Neural crest cell (in vitro differentiated cells): Measurements from ENCODE around the gene CCDC136. TPM values are rescaled to one million over a fixed set of nuclear protein-coding genes. Genes with fewer than 3 reads are reported as not detected.

Experiments
- DNase-seq: peaks from one replicate; pipeline ENCODE4 v3.0.0; 2021; ENCODE audit warnings: low read depth, mixed read lengths, low spot score
- H3K27ac Mint-ChIP-seq: one replicate; pipeline ENCODE4 v1.8.0; 2021; ENCODE audit warnings: mild to moderate bottlenecking, mixed read lengths; ENCODE audit not compliant: unreplicated experiment
- H3K27me3 Mint-ChIP-seq: 2 replicates; pipeline ENCODE4 v1.8.0; 2021; ENCODE audit warnings: low read depth, mild to moderate bottlenecking, mixed read lengths
- H3K36me3 Mint-ChIP-seq: 2 replicates; pipeline ENCODE4 v1.8.0; 2021; ENCODE audit warnings: low read depth, mild to moderate bottlenecking, mixed read lengths
- H3K4me1 Mint-ChIP-seq: 2 replicates; pipeline ENCODE4 v1.8.0; 2021; ENCODE audit warnings: mixed read lengths
- H3K4me3 Mint-ChIP-seq: one replicate; pipeline ENCODE4 v1.8.0; 2021; ENCODE audit warnings: mild to moderate bottlenecking, mixed read lengths
- H3K9me3 Mint-ChIP-seq: 2 replicates; pipeline ENCODE4 v1.8.0; 2021; ENCODE audit warnings: mixed read lengths
- CTCF ChIP-seq: fragments of 200-600 bp; sonication (generic); conservative IDR thresholded peaks from 2 replicates; pipeline ENCODE4 v1.5.0; 2021; ENCODE audit warnings: antibody characterized with exemption, mild to moderate bottlenecking
- total RNA-seq: library from RNA; stranded (reverse); gene quantifications from 2 replicates; pipeline ENCODE4 v1.2.1, GENCODE V29; 2021

Gene CCDC136
- total RNA-seq, 1 donor from 2014 or later = 70.6 TPM

- Mint-ChIP-seq H3K36me3 (peaks cover 59% of the 10 kb centered on the region), H3K27ac (peak overlapping the region; percentile 54), H3K4me3 (no peak overlapping the region), H3K4me1 (no peaks in the 10 kb centered on the region), H3K9me3 (peaks cover 15% of the 10 kb centered on the region), H3K27me3 (no peaks in the 10 kb centered on the region)
- no peak for DNase-seq
- no peak for TF ChIP-seq CTCF
Observed at GRCh38 chr7:128773604-128774003, 18.2 kb upstream of the CCDC136 start.

DNA sequence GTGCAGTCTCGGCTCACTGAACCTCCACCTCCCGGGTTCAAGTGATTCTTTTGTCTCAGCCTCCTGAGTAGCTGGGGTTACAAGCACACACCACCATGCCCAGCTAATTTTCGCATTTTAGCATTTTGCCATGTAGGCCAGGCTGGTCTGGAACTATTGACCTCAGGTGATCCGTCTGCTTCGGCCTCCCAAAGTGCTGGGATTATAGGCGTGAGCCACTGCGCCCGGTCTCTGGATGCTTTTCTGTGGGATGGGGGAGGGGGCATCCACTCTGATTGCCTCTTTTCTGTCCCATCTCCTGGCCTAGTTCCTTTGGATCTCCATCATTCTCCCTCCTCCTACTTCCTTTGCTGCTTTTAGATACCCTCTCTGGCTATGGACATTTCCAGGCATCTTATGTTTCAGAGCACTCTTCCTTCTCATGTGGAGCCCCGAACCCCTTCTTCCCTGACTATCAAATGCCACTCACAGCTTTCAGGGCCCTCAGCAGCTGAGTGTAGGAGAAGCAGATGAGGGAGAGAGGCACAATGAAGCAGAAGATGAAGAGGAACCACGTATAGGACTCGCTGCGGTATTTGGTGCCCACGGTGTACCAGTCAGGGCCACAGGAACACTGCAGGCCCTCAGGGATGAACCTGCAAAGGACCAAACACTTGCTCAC is 17.6 kb upstream of the CCDC136 start:
- no peak for DNase-seq
- no peaks in the 10 kb centered on the region for H3K4me1 Mint-ChIP-seq

DNA sequence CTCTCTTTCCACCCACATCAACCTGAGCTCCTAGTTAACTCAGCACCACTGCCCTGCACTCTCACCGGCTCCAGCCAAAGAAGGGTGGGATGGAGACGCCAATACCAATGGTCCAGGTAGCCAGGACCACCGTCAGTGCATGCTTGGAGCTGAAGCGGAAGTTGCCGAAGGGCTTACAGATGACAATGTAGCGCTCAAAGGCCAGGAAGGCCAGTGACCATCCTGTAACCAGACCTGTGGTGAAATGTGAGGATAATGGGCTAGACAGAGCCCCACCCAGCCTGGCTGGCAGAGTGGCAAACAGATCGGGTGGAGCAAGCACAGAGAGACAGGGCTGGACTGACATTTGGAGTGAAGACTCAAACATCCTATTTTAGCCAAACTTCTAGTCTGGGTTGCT is 16.8 kb upstream of the CCDC136 start:
- H3K4me1 Mint-ChIP-seq = no peaks in the 10 kb centered on the region
- no peak for DNase-seq
- TF ChIP-seq CTCF = no peak
- H3K36me3 Mint-ChIP-seq = peaks cover 50% of the 10 kb centered on the region
- no peak overlapping the region for H3K4me3 Mint-ChIP-seq
- H3K27ac Mint-ChIP-seq = no peak overlapping the region
- peaks cover 15% of the 10 kb centered on the region for H3K9me3 Mint-ChIP-seq
- no peaks in the 10 kb centered on the region for H3K27me3 Mint-ChIP-seq

More for the DNA sequence above, 17.6 kb upstream of the CCDC136 start:
- no peaks in the 10 kb centered on the region for H3K27me3 Mint-ChIP-seq
- H3K27ac Mint-ChIP-seq = no peak overlapping the region
- no peak for TF ChIP-seq CTCF
- H3K9me3 Mint-ChIP-seq = peaks cover 15% of the 10 kb centered on the region
- peaks cover 55% of the 10 kb centered on the region for H3K36me3 Mint-ChIP-seq
- H3K4me3 Mint-ChIP-seq = no peak overlapping the region

DNA sequence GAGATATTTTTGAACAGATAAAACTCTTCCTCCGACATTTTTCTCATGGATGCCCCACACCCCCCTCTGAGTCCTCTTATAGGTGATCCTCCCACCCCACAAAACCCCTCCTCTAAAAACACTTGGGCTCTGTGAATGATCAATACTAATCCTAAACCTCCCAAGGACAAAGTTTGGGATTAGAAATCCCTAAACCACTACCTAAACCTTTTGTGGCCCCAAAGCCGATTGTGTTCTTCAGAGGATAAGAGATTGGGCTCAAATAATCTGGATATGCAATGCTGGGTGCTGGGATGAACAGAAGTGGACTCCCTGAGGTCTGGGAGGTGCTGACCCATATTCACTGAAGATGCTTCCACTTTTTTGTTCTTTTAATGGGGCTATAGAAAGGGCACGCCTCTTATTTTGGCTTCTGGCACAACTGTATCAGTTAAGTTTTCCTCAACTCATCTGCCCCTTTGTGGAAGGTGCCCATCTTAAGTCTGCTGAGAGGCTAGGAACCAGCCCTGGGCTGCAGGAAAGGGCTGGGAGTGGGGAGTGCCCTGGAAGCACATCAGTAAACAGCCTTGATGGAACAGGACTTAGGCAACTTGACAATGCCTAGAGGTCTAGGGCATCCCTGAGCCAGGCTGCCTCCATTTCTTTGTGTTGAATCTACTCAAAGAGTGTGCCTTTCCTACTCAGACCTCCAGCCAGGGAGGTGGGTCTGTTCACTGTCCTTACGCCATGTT is 15.9 kb upstream of the CCDC136 start, which contains the start of gene OPN1SW:
Gene OPN1SW (minus strand): TSS at position 51 of the 731 bp plus-strand sequence. CDS start 13 bp downstream, at position 38.
- Mint-ChIP-seq H3K4me3 (no peak within 1 kb of the TSS), H3K4me1 (no peaks in the 10 kb centered on the region), H3K27me3 (no peaks in the 10 kb centered on the region), H3K36me3 (peaks cover 46% of the 10 kb centered on the region), H3K27ac (no peak within 1 kb of the TSS), H3K9me3 (peaks cover 15% of the 10 kb centered on the region)
- DNase-seq = no peak
- TF ChIP-seq CTCF = no peak

GRCh38 chr7:128777156-128778123 is 14.3 kb upstream of the CCDC136 start:
- TF ChIP-seq CTCF = no peak
- no peak overlapping the region for H3K4me3 Mint-ChIP-seq
- DNase-seq = no peak
- no peaks in the 10 kb centered on the region for H3K4me1 Mint-ChIP-seq
- no peak overlapping the region for H3K27ac Mint-ChIP-seq
- H3K9me3 Mint-ChIP-seq = peaks cover 15% of the 10 kb centered on the region
- H3K36me3 Mint-ChIP-seq = peaks cover 35% of the 10 kb centered on the region
- H3K27me3 Mint-ChIP-seq = no peaks in the 10 kb centered on the region
